DND-41 (cell line): ENCODE data around the gene PIGC.

Source experiments
- EZH2 ChIP-seq: IDR thresholded peaks from 3 replicates; pipeline ENCODE4 v1.6.1; 2012; ENCODE audit warnings: borderline replicate concordance, low read depth, mild to moderate bottlenecking, moderate library complexity, low read length, inconsistent platforms; ENCODE audit not compliant: severe bottlenecking
- TF ChIP-seq, protein P1 (sequence below): IDR thresholded peaks from 2 replicates; pipeline ENCODE4 v1.5.1; 2012; ENCODE audit warnings: borderline replicate concordance, low read length, moderate library complexity, mild to moderate bottlenecking; ENCODE audit not compliant: poor library complexity, severe bottlenecking; ENCODE audit errors: extremely low read depth

DNA sequence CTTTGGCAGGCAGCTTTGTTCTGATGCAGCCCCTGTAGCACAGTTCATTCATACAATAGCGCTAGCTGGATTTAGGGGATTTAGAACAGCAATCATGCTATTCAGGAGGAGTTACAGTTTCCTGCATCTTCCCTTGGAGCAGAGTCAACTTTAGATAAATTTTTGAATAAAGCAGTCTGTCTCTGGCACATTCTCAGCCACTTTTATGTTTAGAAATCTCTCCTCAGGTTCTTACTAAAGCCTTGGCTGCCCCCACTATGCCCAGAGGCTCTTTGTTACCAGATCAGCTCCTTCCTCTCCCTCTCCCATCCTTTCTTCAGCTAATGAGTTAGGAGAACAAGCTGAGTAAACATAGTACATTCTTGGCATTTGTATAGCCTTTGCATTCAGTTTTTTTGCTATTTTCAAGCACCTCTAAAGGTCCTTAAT is 17.0 kb upstream of the PIGC start:
- TF ChIP-seq, protein P1, sequence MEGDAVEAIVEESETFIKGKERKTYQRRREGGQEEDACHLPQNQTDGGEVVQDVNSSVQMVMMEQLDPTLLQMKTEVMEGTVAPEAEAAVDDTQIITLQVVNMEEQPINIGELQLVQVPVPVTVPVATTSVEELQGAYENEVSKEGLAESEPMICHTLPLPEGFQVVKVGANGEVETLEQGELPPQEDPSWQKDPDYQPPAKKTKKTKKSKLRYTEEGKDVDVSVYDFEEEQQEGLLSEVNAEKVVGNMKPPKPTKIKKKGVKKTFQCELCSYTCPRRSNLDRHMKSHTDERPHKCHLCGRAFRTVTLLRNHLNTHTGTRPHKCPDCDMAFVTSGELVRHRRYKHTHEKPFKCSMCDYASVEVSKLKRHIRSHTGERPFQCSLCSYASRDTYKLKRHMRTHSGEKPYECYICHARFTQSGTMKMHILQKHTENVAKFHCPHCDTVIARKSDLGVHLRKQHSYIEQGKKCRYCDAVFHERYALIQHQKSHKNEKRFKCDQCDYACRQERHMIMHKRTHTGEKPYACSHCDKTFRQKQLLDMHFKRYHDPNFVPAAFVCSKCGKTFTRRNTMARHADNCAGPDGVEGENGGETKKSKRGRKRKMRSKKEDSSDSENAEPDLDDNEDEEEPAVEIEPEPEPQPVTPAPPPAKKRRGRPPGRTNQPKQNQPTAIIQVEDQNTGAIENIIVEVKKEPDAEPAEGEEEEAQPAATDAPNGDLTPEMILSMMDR: no peak
- no peak for TF ChIP-seq EZH2
